Keratinocyte (primary cell): ENCODE data around the gene RSPH1. TPM values are rescaled to one million over a fixed set of nuclear protein-coding genes. Genes with fewer than 3 reads are reported as not detected.

Source experiments
- DNase-seq: peaks from one replicate; pipeline ENCODE4 v3.0.0-alpha.2; 2011; ENCODE audit warnings: low read depth, missing footprints, low spot score
- FAIRE-seq: peaks from 2 replicates; lab custom pipeline; 2011; peaks lifted over from hg19 to GRCh38; lab: Jason Lieb, UNC
- H2AFZ ChIP-seq: 2 replicates; pipeline ENCODE4 v1.6.0; 2012; ENCODE audit warnings: low read length, control low read depth, inconsistent platforms; ENCODE audit not compliant: control insufficient read depth
- H3K27ac ChIP-seq: 2 replicates; pipeline ENCODE4 v1.5.1; 2011; ENCODE audit warnings: low read length; ENCODE audit not compliant: control insufficient read depth, insufficient read depth
- H3K27me3 ChIP-seq: 3 replicates; pipeline ENCODE4 v1.6.0; 2011; ENCODE audit warnings: low read length; ENCODE audit not compliant: control insufficient read depth, insufficient read depth; ENCODE audit errors: extremely low read depth
- H3K36me3 ChIP-seq, 2 experiments: 2 replicates in 1 of 2; 3 replicates in 1 of 2; pipeline ENCODE4 v1.5.1; 2011; ENCODE audit warnings: low read length in 2 of 2, mild to moderate bottlenecking in 1 of 2; ENCODE audit not compliant: control insufficient read depth in 2 of 2, insufficient read depth in 2 of 2; ENCODE audit errors: extremely low read depth in 1 of 2
- H3K4me1 ChIP-seq: 3 replicates; pipeline ENCODE4 v1.5.1; 2011; ENCODE audit warnings: low read length; ENCODE audit not compliant: control insufficient read depth, insufficient read depth; ENCODE audit errors: extremely low read depth
- H3K4me2 ChIP-seq: 3 replicates; pipeline ENCODE4 v1.6.0; 2011; ENCODE audit warnings: low read depth, low read length; ENCODE audit not compliant: control insufficient read depth, insufficient read depth; ENCODE audit errors: extremely low read depth
- H3K4me3 ChIP-seq, 3 experiments: fragments of 200-600 bp in 1 of 3; sonication (generic) in 1 of 3; 2 replicates in 2 of 3; 3 replicates in 1 of 3; pipeline ENCODE4 v1.5.1; 2011 to 2016; ENCODE audit warnings: low read length in 3 of 3, mild to moderate bottlenecking in 3 of 3, control low read depth in 2 of 3, inconsistent platforms in 1 of 3, low read depth in 1 of 3, mixed read lengths in 1 of 3, mixed run types in 1 of 3, moderate library complexity in 1 of 3; ENCODE audit not compliant: control insufficient read depth in 2 of 3, insufficient read depth in 2 of 3; ENCODE audit errors: extremely low read depth in 1 of 3
- H3K79me2 ChIP-seq: 2 replicates; pipeline ENCODE4 v1.6.0; 2012; ENCODE audit warnings: low read length; ENCODE audit not compliant: control insufficient read depth, insufficient read depth
- H3K9ac ChIP-seq: 3 replicates; pipeline ENCODE4 v1.6.0; 2011; ENCODE audit warnings: low read length; ENCODE audit not compliant: control insufficient read depth, insufficient read depth; ENCODE audit errors: extremely low read depth
- H3K9me1 ChIP-seq: 3 replicates; pipeline ENCODE4 v1.6.0; 2011; ENCODE audit warnings: low read length; ENCODE audit not compliant: control insufficient read depth, insufficient read depth; ENCODE audit errors: extremely low read depth
- H3K9me3 ChIP-seq: 2 replicates; pipeline ENCODE4 v1.5.1; 2012; ENCODE audit warnings: low read depth, low read length; ENCODE audit not compliant: control insufficient read depth
- H4K20me1 ChIP-seq: 3 replicates; pipeline ENCODE4 v1.6.0; 2011; ENCODE audit warnings: low read length; ENCODE audit not compliant: control insufficient read depth, insufficient read depth; ENCODE audit errors: extremely low read depth
- CTCF ChIP-seq, 3 experiments: IDR thresholded peaks in 1 of 3; conservative IDR thresholded peaks in 1 of 3; optimal IDR thresholded peaks in 1 of 3; 2 replicates in 2 of 3; 3 replicates in 1 of 3; pipeline versions ENCODE3 to v1.5.1; 2011; ENCODE audit warnings: low read length in 3 of 3, mild to moderate bottlenecking in 3 of 3, moderate library complexity in 2 of 3, control low read depth in 1 of 3, inconsistent platforms in 1 of 3; ENCODE audit not compliant: insufficient read depth in 2 of 3; ENCODE audit errors: extremely low read depth in 1 of 3
- EZH2 ChIP-seq: IDR thresholded peaks from one replicate; pipeline ENCODE4 v1.6.1; 2012; ENCODE audit warnings: inconsistent platforms, mild to moderate bottlenecking, low read length, moderate library complexity
- dilution Hi-C: fragments of 300-500 bp; cut with MboI; formaldehyde crosslinking; loops from one replicate; pipeline ENCODE4 v1.7.0; 2020; ENCODE audit warnings: low sequenced_read_pairs; ENCODE audit not compliant: extremely low pct_ligation_motif_present
- polyA plus RNA-seq, 5 experiments: library from polyadenylated mRNA; depleted of rRNA in 3 of 5; stranded (reverse) in 3 of 5; stranded (forward) in 1 of 5; unstranded in 1 of 5; fragments of >200 nt; gene quantifications; 1 replicate in 1 of 5; 2 replicates in 3 of 5; 3 replicates in 1 of 5; pipeline versions ENCODE4 v1.2.1 to v1.2.3, GENCODE V29; 2011 to 2012; ENCODE audit warnings: missing spikeins in 2 of 5, low read depth in 1 of 5, low replicate concordance in 1 of 5

RSPH1 gene
- polyA plus RNA-seq, 1 donor (not counting 4 experiments of a cell fraction or from before 2014, with no cell fraction given), result 0.50 TPM

GRCh38 chr21:42489991-42490390, 6.0 kb downstream of the RSPH1 start:
- Histone ChIP-seq H3K4me1 (peaks cover 8% of the 10 kb centered on the region), H3K27ac (no peak overlapping the region), H3K79me2 (no peaks in the 10 kb centered on the region), H3K9ac (no peak overlapping the region), H3K9me1 (no peaks in the 10 kb centered on the region), H3K4me3 (no peak overlapping the region), H4K20me1 (no peaks in the 10 kb centered on the region), H3K36me3 (no peaks in the 10 kb centered on the region), H3K27me3 (no peaks in the 10 kb centered on the region), H3K4me2 (no peak overlapping the region), H3K9me3 (no peaks in the 10 kb centered on the region), H2AFZ (no peak overlapping the region)
- FAIRE-seq (no peak), DNase-seq (no peak)
- dilution Hi-C loops, result no loop called here
- TF ChIP-seq CTCF (optimal IDR thresholded peaks at IDR 0.05 in 1 of 3, IDR thresholded peaks at IDR 0.05 in 1 of 3, conservative IDR thresholded peaks at IDR 0.05 in 1 of 3; ENCODE audit: extremely low read depth in 1 of 3, insufficient read depth in 2 of 3, low read length in 3 of 3), result no peak
- no peak for TF ChIP-seq EZH2

GRCh38 chr21:42489006-42489563, 6.9 kb downstream of the RSPH1 start:
- Histone ChIP-seq H3K27ac (no peak overlapping the region), H3K79me2 (no peaks in the 10 kb centered on the region), H3K4me1 (peaks cover 8% of the 10 kb centered on the region), H3K9me3 (no peaks in the 10 kb centered on the region), H2AFZ (no peak overlapping the region), H4K20me1 (no peaks in the 10 kb centered on the region), H3K9me1 (no peaks in the 10 kb centered on the region), H3K4me3 (no peak overlapping the region), H3K27me3 (no peaks in the 10 kb centered on the region), H3K36me3 (no peaks in the 10 kb centered on the region), H3K9ac (no peak overlapping the region), H3K4me2 (no peak overlapping the region)
- dilution Hi-C loops, result no loop called here
- DNase-seq, result no peak
- no peak for FAIRE-seq
- TF ChIP-seq CTCF (optimal IDR thresholded peaks at IDR 0.05 in 1 of 3, IDR thresholded peaks at IDR 0.05 in 1 of 3, conservative IDR thresholded peaks at IDR 0.05 in 1 of 3; ENCODE audit: extremely low read depth in 1 of 3, insufficient read depth in 2 of 3, low read length in 3 of 3) (no peak), EZH2 (no peak)
